ENCODE results near the gene EYA3.
A peak's percentile ranks its signal among the peaks of the same experiment; 100 is the strongest.

The EYA3 gene

DNA sequence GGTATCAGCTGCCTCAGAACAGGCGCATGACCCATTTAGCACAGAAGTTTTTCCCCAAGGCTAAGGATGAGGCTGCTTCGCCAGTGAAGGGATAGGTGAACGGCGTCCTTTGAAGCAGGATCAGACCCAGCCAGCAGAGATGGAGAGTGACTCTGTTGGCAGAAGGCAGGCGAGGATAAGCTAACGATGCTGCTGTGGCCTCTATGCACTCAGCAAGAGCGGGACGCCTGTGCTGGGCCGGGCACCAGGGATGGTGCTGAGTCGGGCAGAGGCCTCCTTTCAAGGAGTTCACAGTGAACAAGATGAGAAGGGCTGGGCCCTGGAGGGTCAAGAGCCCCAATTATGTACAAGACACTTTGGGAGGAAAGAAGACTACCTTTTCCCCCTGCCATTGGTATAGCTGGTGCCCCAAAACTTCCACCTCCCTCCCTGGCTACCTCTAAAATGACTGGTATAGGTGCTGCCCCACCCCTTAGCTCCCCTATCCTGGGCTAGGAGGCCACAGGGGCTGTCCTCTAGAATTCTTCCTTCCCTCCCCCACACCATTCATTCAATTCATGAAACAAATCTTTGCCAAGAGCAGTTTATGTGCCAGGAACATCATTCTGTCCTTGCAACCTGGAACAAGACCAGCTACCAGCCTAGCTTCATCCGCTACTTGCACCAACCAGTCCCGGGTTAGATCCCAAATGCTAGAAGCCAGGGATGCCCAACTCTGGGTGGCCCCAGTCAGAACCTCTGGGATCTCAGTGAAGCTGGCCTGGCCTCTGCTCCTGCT is 121.1 kb downstream of the EYA3 start:
- DNase-seq: no peak

DNA sequence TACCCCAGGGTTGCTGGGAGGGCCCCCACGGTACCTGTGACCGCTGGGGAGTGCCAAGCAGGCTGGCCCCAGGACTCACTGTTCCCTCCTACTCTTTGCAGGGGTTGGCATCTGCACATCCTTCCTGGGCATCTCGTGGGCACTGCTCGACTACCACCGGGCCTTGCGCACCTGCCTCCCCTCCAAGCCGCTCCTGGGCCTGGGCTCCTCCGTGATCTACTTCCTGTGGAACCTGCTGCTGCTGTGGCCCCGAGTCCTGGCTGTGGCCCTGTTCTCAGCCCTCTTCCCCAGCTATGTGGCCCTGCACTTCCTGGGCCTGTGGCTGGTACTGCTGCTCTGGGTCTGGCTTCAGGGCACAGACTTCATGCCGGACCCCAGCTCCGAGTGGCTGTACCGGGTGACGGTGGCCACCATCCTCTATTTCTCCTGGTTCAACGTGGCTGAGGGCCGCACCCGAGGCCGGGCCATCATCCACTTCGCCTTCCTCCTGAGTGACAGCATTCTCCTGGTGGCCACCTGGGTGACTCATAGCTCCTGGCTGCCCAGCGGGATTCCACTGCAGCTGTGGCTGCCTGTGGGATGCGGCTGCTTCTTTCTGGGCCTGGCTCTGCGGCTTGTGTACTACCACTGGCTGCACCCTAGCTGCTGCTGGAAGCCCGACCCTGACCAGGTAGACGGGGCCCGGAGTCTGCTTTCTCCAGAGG is 121.9 kb downstream of the EYA3 start:
- no peak for DNase-seq

DNA sequence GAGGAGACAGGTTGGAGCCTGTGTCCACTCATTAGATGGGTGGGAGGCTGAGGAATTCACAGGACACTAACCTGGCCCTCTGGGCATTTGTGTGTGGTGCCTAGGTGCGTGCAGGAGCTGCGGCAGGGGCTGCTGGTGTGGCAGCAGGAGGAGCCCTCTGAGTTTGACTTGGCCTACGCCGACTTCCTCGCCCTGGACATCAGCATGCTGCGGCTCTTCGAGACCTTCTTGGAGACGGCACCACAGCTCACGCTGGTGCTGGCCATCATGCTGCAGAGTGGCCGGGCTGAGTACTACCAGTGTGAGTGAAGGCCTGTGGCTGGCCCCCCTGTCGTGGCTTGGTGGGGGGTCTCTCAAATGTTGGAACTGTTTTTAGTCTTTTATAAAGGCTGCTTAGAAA is 125.0 kb downstream of the EYA3 start:
- no peak for DNase-seq

DNA sequence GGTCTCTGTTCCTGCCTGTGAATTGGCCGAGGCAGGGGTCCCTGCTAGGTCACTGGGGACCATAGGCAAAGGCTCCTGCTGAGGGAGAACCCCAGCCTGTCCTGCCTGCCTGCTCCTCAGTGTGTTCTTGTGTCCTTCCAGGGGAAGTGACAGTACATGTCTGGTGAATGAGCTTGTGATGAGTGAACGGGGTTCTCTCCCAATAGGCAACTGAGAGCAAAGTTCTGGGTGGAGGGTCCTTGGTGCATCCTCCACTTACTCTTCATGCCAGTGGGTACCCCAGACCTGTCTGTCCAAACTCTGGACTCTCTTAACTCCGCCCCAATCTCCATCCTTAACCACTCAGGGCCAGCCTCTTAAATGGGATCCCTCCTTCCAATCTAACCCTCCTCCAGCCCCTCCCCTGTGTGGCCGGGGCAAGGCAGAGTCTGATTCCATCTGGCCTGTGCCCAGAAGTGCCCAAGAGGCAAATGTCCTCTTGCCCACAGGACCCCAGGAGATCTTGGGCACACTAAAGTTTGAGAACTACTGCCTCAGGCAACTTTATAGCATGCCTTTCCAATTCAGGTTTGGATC is 126.7 kb downstream of the EYA3 start:
- no peak for DNase-seq

DNA sequence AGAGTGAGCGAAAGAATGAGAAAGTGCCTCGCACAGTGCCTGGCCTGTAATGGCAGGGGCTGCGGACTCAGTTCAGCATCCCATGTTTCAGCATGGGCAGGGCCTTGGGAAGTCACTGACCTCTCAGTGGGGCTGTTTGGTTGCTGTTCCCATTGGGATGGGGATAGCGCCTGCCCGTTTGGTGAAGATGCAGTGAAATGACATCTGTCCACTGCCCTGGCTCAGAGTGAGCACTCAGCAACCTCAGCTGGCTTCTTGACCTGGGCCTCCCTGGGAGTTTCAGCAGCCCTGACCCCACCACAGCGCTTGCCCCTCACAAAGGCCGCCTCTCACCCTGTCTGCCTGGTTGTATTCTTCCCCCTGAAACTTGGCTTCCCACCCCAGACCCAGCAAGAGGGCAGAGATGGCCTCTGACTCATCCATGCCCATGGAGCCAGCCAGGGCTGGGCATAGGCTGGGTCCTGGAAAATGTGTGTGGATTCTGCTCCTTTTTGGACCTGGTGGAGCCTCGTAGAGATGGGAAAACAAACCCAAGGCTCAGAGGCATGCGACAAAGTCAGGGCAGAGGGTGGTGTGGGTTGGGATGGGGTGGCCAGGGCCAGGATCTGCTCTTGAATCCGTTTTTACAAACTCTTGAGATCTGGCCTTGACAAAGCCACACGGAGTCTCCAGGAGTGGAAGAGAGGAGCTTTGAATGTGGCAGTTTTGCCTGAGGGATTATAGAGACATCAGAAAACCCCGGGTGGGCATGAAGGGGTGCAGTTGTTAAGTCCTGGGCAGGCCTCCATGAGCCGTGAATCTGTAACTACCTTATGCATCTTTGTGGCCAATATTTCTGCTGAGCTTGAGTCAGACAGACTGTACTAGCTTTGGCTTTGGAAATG is 127.4 kb downstream of the EYA3 start:
- no peak for DNase-seq

DNA sequence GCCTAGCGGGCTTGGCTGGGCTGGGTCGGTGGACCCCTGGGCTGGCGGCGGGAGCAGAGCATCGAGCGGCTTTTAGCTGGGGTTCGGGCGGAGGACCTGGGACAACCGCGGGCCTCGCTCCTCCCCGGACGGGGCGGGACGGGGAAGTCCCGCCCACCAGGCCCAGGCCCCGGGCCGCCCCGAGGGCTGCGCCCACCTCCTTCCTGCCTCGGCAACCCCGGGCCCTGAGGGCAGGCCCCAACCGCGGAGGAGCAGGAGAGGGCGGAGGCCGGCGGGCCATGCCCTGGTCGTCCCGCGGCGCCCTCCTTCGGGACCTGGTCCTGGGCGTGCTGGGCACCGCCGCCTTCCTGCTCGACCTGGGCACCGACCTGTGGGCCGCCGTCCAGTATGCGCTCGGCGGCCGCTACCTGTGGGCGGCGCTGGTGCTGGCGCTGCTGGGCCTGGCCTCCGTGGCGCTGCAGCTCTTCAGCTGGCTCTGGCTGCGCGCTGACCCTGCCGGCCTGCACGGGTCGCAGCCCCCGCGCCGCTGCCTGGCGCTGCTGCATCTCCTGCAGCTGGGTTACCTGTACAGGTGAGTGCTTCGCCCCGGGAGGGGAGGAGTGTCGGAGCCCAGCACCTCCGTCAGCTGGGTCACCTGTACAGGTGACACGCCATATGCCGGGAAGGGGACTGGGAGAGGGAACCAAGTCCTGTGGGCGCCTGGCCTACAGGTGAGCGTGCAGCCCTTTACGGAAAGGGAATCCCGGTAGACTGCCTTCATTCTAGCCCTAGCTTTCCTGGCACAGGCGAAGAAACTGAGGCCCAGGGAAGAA is 128.4 kb downstream of the EYA3 start, which contains the start of gene XKR8:
Gene XKR8 (plus strand): TSS at position 182 of the 812 bp plus-strand sequence. CDS start 97 bp downstream, at position 279.
- DNase-seq: peak; percentile 75

DNA sequence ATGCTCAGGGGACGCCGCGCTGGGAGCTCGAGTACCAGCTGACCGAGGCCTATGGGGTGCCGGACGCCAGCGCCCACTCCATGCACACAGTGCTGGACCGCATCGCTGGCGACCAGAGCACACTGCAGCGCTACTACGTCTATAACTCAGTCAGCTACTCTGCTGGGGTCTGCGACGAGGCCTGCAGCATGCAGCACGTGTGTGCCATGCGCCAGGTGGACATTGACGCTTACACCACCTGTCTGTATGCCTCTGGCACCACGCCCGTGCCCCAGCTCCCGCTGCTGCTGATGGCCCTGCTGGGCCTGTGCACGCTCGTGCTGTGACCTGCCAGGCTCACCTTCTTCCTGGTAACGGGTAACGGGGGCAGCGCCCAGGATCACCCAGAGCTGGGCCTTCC is 129.9 kb downstream of the EYA3 start:
- no peak for DNase-seq

DNA sequence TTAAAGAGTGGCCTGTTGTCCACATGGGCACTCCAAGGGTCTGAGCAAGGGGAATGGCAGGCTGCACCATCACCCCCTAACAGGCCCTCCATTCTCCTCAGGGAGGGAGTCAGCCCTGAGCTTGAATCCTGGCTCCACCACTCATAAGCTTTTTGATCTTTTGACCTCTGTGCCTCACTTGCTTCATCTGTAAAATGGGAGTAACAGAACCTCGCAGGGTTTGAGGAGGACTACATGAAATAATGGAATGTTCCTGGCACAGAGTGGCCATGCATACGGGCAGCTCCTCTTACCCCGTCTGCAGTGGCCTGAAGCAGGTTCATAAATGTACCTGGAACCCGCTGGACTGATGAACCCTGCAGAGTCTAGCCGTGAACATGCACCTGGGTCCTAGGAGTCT is 130.8 kb downstream of the EYA3 start:
- DNase-seq: no peak

DNA sequence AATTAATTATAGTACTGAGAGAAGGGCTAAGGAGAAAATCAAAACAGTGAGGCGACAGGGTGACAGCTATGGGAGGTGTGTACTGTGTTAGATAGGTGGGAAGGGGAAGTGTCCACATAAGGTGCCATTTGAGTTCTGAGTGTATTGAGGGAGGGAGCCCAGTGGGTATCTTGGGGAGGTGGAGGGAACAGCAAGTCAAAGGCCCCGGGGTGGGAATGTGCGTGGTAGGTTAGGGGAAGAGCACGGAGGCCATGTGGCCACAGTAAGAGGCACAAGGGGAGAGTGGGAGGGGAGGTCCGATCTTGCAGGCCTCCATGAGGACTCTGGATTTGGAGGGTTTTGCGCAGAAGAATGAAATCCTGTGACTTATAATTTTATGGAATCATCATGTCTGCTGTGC is 131.6 kb downstream of the EYA3 start:
- no peak for DNase-seq

DNA sequence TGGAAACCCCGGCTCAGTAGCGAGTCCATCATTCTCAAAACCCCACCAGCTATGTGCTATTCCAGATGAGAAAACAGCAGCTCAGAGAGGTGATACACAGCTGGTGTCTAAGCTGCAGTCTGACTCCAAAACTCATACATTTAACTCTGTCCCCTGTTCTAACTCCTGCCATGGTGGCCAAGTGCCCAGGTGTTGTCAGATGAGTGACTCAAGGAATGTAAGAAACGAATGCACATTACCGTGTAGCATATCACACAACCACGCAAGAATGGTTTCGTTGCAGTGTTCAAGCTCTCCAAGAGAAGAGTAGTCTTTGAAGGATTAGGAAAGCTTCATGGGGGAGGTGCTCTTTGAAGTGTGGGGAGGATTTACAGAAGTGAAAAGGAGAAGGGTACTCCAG is 133.3 kb downstream of the EYA3 start:
- no peak for DNase-seq

DNA sequence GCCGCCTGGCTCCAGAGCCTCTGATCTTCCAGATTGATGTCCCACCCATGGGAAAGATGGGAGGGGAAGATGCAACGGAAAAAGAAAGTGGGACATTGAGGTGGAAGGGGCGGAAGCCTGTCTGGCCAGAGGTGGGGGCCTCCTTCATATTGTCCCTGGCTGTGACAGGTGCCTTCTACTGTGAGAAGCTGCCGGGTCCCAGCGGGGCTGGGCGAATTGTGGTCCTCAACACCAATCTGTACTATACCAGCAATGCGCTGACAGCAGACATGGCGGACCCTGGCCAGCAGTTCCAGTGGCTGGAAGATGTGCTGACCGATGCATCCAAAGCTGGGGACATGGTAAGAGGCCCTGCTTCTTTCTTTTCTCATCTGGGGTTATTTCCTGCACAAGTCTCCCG is 134.2 kb downstream of the EYA3 start:
- no peak for DNase-seq

DNA sequence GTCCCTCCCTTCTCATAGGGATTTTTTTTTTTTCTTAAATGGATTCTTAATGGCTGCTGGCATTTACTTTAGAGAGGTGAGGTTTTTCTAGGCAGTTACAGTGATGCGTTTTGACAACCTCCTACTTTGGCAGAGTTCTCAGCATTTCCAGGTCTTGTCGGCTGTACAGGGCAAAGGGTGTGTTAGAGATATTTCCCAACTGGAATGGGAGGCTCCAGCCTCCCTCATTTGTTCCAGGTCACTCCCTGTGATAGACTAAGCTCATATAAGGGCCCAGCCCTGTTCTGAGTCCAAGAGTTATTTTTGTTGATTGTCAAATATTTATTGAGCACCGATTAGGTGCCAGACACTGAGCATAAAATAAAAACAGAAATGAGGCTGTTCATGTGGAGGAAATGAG is 136.3 kb downstream of the EYA3 start:
- no peak for DNase-seq

DNA sequence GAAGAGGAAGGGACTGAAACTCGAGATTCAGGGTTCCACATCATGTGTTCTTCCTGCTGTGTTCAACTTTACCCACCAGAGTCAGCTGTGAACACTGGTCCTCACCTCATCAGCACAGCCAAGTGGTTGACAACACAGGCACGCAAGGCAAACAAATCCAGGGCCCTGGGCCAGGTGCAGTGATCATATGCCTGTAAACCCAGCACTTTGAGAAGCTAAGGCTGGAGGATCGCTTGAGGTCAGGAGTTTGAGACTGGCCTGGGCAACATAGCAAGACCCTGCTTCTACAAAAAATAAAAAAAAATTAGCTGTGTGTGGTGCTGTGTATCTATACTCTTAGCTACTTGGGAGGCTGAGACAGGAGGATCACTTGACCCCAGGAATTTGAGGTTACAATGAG is 137.0 kb downstream of the EYA3 start:
- no peak for DNase-seq

DNA sequence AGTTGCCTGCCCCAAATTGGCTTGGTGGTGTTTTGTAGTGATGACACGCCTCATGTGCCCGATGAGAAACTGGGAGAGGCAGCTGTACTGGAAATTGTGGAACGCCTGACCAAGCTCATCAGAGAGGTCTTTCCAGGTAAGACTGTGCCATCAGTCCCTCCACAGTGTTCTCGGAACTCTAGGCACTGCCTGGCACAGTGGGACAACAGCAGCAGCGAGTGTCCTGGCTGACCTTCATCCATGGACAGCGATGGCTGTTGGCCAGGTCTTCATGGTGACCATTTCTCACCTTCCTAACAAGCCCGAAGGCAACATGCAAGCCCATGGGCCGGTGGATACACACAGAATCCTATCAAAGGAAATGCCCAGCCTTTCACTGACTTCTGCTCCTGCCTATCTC is 139.4 kb downstream of the EYA3 start:
- no peak for DNase-seq

DNA sequence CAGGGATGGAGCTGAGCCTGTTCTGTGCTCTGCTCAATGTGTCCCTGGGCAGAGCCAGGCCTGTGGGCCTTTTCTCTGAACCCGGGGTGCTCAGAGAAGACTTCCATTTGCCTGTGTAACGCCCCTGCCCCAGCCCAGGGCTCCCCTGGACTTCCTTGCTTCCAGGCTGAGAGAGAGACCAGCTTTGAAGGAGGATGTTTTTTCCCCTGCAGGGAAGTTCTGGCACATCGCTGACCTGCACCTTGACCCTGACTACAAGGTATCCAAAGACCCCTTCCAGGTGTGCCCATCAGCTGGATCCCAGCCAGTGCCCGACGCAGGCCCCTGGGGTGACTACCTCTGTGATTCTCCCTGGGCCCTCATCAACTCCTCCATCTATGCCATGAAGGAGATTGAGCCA is 143.4 kb downstream of the EYA3 start:
- no peak for DNase-seq

DNA sequence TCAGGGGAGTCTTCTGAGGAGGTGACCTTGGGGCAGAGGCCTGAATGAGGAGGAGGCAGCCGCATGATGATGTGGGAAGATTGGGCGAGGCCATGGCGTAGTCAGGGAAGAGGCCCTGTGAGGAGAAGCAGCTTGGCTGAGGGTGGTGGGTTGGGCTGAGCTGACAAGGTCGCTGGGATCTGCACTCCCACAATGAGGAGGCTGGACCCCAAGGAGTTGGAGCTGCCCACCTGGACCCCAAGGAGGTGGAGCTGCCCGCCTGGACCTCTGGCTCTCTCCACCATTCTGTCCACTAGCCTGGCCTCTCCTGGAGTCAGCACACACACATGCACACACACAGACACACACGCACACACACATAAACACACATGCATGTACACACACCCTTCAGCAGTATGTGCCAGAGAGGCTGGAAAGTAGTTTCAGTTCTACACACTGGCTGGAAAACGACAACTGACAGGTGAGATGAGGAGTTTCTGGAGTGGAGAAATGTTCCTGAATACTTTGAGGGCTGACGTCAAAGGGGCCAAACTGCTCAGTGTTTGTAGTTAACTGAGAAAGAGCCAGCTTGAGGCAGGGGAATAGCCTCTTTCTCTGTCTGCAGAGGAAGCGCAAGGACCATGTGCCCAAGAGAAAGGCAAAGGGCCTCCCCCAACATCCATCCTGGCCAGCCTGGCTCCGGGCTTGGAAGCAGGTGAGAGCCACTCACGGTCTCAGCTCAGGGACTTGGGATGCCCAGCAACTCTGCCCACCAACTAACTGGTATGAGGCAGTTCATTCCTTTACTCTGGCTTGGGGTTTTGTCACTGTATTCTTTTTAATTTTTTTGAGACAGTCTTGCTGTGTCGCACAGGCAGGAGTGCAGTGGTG is 146.5 kb downstream of the EYA3 start:
- DNase-seq: no peak

DNA sequence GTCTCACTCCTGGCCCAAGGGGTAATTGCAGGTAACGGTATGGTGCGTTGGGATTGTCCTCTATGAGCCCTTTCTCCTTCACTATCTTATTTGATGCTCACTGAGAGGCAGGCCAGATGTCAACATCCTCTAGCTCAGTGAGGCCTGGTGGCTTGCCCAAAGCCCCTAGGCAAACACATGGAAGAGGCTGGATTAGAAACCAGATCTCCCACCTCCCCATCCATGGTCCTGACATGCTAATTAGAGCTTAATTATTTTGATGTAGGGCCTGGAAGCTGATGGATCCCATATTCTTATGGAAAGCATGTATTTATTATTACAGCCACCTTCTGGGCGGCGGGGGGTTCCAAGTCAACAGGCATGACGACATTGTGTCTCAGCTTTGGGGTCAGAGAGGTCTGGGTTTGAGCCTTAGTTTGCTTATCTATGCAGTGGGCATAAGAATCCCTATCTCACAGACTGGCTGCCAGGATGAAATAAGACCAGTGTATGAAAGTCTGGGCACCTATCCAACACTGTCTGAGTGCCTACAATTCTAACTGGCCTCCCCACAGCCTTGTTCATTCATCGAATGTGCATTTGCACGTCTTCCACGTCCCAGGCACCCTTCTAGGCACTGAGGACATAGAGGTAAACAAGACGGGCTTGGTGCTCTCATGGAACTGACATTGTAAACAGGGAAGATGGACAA is 147.4 kb downstream of the EYA3 start:
- no peak for DNase-seq

DNA sequence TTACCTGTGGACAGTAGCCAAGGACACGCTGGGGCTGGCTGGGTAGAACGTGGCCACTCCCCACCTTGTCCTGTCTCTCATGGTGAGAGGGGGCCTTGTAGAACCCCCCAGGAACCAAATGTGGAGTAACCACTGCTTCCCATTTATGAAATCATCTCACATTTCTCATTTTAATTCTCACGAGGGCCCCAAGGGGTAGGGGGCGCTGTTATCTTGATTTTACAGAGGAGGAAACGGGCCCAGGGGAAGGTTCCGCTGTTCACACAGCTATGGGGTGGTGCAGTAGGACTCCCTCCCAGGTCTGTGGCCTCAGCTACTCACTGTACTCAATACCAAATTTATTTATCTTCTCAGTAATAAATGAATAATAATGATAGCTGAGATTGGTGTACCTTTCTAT is 148.1 kb downstream of the EYA3 start:
- DNase-seq: peak; percentile 76

DNA sequence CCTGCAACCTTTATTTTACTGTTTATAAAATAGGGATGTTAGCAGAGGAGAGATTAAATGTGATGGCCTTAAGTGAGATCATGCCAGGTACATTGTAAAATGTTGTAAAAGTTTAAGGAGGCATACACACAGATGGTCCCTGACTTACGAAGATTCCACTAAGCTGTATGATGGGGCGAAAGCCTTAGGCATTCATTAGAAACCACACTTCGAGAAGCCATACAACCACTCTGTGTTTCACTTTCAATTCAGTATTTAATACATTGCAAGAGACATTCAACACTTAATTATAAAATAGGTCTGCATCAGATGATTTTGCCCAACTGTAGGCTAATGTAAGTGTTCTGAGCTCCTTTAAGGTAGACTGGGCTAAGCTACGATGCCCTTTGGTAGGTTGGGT is 149.9 kb downstream of the EYA3 start:
- no peak for DNase-seq

DNA sequence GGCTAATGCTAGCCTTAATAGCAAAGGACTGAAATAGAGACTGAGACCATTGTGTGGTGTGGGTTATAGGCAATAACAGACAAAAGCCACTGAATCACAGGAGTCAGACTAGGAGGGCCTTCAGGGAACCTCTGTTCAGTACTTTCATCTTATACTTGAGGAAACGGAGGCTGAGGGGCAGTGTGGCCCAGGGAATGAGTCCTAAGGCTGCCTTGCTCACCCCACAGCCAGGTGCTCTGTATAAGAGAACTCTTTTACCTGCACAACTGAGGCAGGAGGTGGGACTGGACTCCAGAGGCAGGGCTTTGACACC is 150.9 kb downstream of the EYA3 start:
- DNase-seq: no peak

DNA sequence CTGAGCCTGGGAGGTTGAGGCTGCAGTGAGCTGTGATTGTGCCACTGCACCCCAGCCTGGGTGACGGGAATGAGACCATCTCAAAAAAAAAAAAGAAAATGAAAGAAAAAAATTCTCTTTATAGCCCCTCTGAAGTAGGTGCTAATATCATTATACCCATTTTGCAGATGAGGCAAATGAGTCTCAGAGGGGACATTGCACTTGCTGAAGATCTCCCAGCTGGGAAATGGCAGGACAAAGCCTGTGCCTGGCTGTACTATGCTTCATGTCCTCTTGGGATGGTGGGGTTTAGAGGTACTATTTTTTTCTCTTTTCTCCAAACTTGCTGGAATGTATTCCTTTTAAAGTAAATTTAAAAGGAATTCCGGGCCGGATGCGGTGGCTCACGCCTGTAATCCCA is 152.0 kb downstream of the EYA3 start:
- DNase-seq: no peak
